GM19025 (cell line): ENCODE data around the gene GALNT16.
"Not testable (repeated sequence)": the region's sequence is repeated elsewhere in the genome, so short reads cannot be mapped to it uniquely, and the experiment has no call there.

Source experiments
- ATAC-seq: cut with Tn5 transposase; IDR thresholded peaks from one replicate; pipeline ENCODE4 v1.9.1; 2021; ENCODE audit warnings: mild to moderate bottlenecking, low read depth, moderate library complexity; ENCODE audit not compliant: unreplicated experiment

Gene GALNT16

GRCh38 chr14:69259527-69260189 is at the start of gene GALNT16:
TSS of gene GALNT16 (plus strand) at chr14:69260158. CDS start at chr14:69260291, 133 bp downstream.
- ATAC-seq = no peak

GRCh38 chr14:69214393-69214792 is 45.6 kb upstream of the GALNT16 start:
- no peak for ATAC-seq

GRCh38 chr14:69217663-69218062 is 42.3 kb upstream of the GALNT16 start:
- ATAC-seq = not testable (repeated sequence)

DNA sequence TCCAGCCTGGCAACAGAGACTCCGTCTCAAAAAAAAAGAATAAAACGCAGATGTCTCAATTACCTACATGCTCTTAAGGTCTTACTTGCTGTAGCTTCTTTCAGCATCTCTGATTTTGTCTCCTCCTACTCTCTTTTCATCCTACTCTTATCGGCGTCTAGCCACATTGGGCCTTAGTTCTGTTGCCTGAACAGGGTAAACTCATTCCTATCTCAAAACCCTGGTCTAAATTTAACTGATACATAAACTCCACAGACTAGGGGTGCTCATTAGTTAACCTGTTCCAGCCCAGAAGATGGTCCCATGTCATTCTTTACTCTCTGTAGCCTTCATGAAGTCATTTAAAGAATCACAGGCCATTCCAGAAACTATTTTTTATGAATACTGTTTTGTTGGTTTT is 35.0 kb upstream of the GALNT16 start:
- ATAC-seq = no peak

GRCh38 chr14:69226178-69226577 is 33.8 kb upstream of the GALNT16 start:
- ATAC-seq = no peak

GRCh38 chr14:69226736-69227135 is 33.2 kb upstream of the GALNT16 start:
- ATAC-seq = no peak

- ATAC-seq = no peak
Observed at GRCh38 chr14:69231486-69231885, 28.5 kb upstream of the GALNT16 start.

GRCh38 chr14:69232388-69232787 is 27.6 kb upstream of the GALNT16 start:
- no peak for ATAC-seq

DNA sequence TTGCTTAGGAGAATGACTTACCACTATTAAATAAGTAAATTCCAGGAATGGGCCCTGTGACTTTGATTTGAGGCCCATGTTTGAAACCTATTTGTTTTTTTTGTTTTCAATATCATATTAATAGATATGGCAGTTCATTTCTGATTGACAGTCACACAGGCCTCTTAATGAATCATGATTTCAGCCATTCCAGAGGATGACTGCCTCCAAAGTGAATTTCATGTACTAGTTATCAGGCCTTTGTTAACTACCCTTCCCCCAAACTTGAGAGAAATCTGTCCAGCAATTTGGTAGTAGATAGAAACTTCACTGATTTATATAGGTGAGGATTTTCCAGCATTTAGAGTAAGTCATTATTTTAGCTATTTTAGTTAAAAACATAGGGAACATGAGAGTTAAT is 25.9 kb upstream of the GALNT16 start:
- no peak for ATAC-seq

DNA sequence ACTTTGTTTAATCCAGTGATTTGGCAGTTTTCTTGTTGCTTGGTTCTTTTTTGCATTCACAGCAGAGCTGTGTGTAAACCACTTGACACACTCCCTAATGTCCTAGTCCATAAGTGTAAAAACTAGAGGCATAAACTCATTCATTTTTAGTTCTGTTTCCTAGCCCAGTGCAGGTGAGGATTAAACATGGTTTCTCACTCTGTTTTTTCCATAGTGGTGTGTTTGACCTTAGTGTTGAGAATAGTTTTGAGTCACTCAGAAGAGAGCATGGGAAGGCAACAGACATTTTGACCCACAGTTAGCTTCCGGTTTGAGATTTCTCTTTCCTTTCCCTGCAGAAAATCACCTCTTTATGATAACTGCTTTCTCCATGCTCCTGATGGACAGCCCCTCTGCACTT is 24.2 kb upstream of the GALNT16 start:
- ATAC-seq = no peak

- ATAC-seq = no peak
Observed at GRCh38 chr14:69237142-69237541, 22.8 kb upstream of the GALNT16 start.

DNA sequence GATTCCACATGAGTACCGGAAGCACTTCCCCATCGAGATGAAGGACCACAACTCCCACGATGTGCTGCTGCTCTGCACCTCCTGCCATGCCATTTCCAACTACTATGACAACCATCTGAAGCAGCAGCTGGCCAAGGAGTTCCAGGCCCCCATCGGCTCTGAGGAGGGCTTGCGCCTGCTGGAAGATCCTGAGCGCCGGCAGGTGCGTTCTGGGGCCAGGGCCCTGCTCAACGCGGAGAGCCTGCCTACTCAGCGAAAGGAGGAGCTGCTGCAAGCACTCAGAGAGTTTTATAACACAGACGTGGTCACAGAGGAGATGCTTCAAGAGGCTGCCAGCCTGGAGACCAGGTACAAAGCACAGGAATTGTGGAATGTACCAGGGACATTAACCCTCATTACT is 22.4 kb upstream of the GALNT16 start:
- no peak for ATAC-seq

DNA sequence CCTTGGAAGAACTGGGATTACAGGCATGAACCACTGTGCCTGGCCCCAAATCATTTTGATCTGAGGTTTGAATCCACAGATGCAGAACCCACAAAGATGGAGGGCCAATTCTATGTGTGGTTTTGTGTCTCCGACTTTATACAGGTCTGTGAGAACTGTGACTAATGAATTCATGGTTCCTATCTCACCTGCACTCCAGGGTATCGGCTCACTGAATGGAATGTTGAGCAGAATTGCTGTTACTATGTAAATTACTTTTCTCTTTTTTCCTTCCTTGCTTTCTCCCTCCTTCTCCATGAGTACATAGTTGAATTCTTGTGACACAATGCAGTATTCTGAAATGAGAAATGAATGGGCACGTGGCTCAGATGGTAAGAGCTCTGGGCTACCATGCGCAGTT is 21.1 kb upstream of the GALNT16 start:
- ATAC-seq = no peak

DNA sequence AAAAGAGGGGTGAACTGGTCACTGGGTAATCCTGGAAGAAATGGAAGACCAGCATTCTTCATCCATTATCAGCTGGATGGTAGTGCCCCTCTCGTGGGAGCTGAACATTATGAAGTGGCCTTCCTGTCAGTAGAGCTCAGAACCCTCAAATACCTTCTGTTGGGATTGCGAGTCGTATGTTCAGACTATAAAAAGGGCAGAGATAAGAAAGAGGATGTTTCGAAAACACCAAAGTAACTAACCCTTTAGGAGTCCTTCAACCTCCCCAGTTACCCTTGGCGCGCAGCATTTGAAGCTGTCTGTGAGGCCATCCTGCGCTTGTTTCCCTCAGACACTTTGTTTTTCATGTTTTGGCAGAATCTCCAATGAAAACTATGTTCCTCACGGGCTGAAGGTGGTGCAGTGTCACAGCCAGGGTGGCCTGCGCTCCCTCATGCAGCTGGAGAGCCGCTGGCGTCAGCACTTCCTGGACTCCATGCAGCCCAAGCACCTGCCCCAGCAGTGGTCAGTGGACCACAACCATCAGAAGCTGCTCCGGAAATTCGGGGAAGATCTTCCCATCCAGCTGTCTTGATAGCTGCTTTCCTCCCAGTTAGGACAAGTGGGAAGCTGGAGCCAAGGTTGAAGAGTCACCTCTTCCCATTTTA is 19.3 kb upstream of the GALNT16 start:
- ATAC-seq = no peak

GRCh38 chr14:69241577-69241976 is 18.4 kb upstream of the GALNT16 start:
- ATAC-seq = no peak

- ATAC-seq = no peak
Observed at GRCh38 chr14:69242311-69243224, 17.4 kb upstream of the GALNT16 start.

DNA sequence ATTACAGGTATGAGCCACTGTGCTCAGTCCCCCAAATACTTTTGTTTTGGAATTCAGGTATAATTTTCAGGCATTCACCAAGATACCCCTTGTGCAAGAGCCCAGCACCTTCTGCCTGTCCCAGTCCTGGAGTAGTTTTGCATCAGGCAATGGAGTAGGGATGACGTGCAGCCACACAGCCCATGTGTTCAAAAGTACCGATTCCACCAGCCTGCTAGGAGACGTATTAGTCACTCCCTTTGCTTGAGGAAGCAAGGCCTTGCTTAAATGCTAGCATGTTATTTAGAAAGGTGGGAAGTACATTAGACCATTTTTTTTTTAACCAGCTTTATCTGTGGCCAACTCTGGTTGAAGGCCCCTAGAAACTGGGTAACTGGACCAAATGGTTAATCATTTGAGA is 15.0 kb upstream of the GALNT16 start:
- no peak for ATAC-seq

GRCh38 chr14:69246331-69246730 is 13.6 kb upstream of the GALNT16 start:
- ATAC-seq = no peak

GRCh38 chr14:69247676-69248440 is 12.1 kb upstream of the GALNT16 start:
- ATAC-seq = no peak

GRCh38 chr14:69249603-69250002 is 10.4 kb upstream of the GALNT16 start:
- no peak for ATAC-seq

GRCh38 chr14:69252851-69253250 is 7.1 kb upstream of the GALNT16 start:
- ATAC-seq = no peak
